HepG2 (cell line): ENCODE measurements around the gene FAM219A. TPM values are rescaled to one million over a fixed set of nuclear protein-coding genes. Genes with fewer than 3 reads are reported as not detected.

ENCODE experiments used
- CAMTA2 ChIP-seq: sonication (generic); formaldehyde crosslinking; IDR thresholded peaks from 2 replicates; pipeline ENCODE4 v1.4.0; 2020; ENCODE audit warnings: mild to moderate bottlenecking, missing genetic modification reagents, borderline replicate concordance
- CBX2 ChIP-seq, 2 experiments: fragments of 200-600 bp in 1 of 2; sonication (generic); formaldehyde crosslinking in 1 of 2; IDR thresholded peaks; 2 replicates each; pipeline versions ENCODE4 v1.7.0 to v1.8.1; 2018 to 2022; ENCODE audit warnings: low read depth in 2 of 2, low read length in 1 of 2, mild to moderate bottlenecking in 1 of 2, missing genetic modification reagents in 1 of 2
- CHCHD3 ChIP-seq: sonication (generic); formaldehyde crosslinking; IDR thresholded peaks from 2 replicates; pipeline ENCODE4 v1.8.0; 2022; ENCODE audit warnings: mild to moderate bottlenecking, missing genetic modification reagents, moderate library complexity
- FOXM1 ChIP-seq: sonication (generic); formaldehyde crosslinking; IDR thresholded peaks from 2 replicates; pipeline ENCODE4 v1.5.0; 2020; ENCODE audit warnings: missing genetic modification reagents
- HNF4A ChIP-seq: sonication (generic); formaldehyde crosslinking; IDR thresholded peaks from 2 replicates; pipeline ENCODE4 v1.4.0; 2020; ENCODE audit warnings: missing genetic modification reagents
- IRF2 ChIP-seq: IDR thresholded peaks from 2 replicates; pipeline ENCODE4 v1.6.1; 2018; ENCODE audit warnings: missing genetic modification reagents, missing compliant biosample characterization
- MEIS2 ChIP-seq: sonication (generic); formaldehyde crosslinking; IDR thresholded peaks from 2 replicates; pipeline ENCODE4 v1.9.0; 2021; ENCODE audit warnings: mild to moderate bottlenecking, missing genetic modification reagents
- MIXL1 ChIP-seq: IDR thresholded peaks from 2 replicates; pipeline ENCODE4 v1.6.1; 2016
- MXD4 ChIP-seq: IDR thresholded peaks from 2 replicates; pipeline ENCODE4 v1.6.1; 2016; ENCODE audit warnings: mild to moderate bottlenecking, missing biosample characterization, missing genetic modification reagents
- SMAD9 ChIP-seq: sonication (generic); formaldehyde crosslinking; IDR thresholded peaks from 2 replicates; pipeline ENCODE4 v1.5.1; 2020; ENCODE audit warnings: mild to moderate bottlenecking, missing genetic modification reagents
- TSC22D2 ChIP-seq: sonication (generic); formaldehyde crosslinking; IDR thresholded peaks from 2 replicates; pipeline ENCODE4 v1.5.1; 2020; ENCODE audit warnings: missing genetic modification reagents, mild to moderate bottlenecking, borderline replicate concordance
- ZFP36L2 ChIP-seq: sonication (generic); formaldehyde crosslinking; IDR thresholded peaks from 2 replicates; pipeline ENCODE4 v1.4.0; 2020; ENCODE audit warnings: missing genetic modification reagents
- ZKSCAN1 ChIP-seq: fragments of 150-350 bp; IDR thresholded peaks from 2 replicates; pipeline ENCODE4 v1.6.1; 2014; ENCODE audit warnings: low read length
- ZNF12 ChIP-seq: sonication (generic); formaldehyde crosslinking; IDR thresholded peaks from 2 replicates; pipeline ENCODE4 v1.5.0; 2020; ENCODE audit warnings: missing genetic modification reagents
- ZNF230 ChIP-seq: sonication (generic); formaldehyde crosslinking; IDR thresholded peaks from 2 replicates; pipeline ENCODE4 v1.4.0; 2020; ENCODE audit warnings: mild to moderate bottlenecking, missing genetic modification reagents
- ZNF253 ChIP-seq: sonication (generic); formaldehyde crosslinking; IDR thresholded peaks from 2 replicates; pipeline ENCODE4 v1.8.0; 2022; ENCODE audit warnings: mild to moderate bottlenecking, missing genetic modification reagents, borderline replicate concordance
- ZNF615 ChIP-seq: sonication (generic); formaldehyde crosslinking; IDR thresholded peaks from 2 replicates; pipeline ENCODE4 v1.5.0; 2020; ENCODE audit warnings: mild to moderate bottlenecking, missing genetic modification reagents, borderline replicate concordance
- ZNF660 ChIP-seq: sonication (generic); formaldehyde crosslinking; IDR thresholded peaks from 2 replicates; pipeline ENCODE4 v1.5.1; 2020; ENCODE audit warnings: mild to moderate bottlenecking, low read depth, missing genetic modification reagents, borderline replicate concordance
- ZNF720 ChIP-seq: sonication (generic); formaldehyde crosslinking; IDR thresholded peaks from 2 replicates; pipeline ENCODE4 v1.4.0; 2020; ENCODE audit warnings: missing genetic modification reagents
- ZNF746 ChIP-seq: sonication (generic); formaldehyde crosslinking; IDR thresholded peaks from 2 replicates; pipeline ENCODE4 v1.8.0; 2022; ENCODE audit warnings: mild to moderate bottlenecking, missing genetic modification reagents
- ZZZ3 ChIP-seq: sonication (generic); formaldehyde crosslinking; IDR thresholded peaks from 2 replicates; pipeline ENCODE4 v1.4.0; 2020; ENCODE audit warnings: missing genetic modification reagents, mild to moderate bottlenecking, borderline replicate concordance
- polyA plus RNA-seq, 8 experiments: library from polyadenylated mRNA; depleted of rRNA in 3 of 8; stranded (reverse) in 7 of 8; unstranded in 1 of 8; fragments of >200 nt; fragmentation: Illumina TruSeq in 4 of 8; extraction: Trizol in 4 of 8; gene quantifications; 2 replicates each; pipeline versions ENCODE4 v1.2.1 to v1.2.3, GENCODE V29; 2011 to 2016; ENCODE audit warnings: low read depth in 4 of 8, missing spikeins in 1 of 8, mixed read lengths in 1 of 8; ENCODE audit not compliant: insufficient read depth in 1 of 8
- total RNA-seq, 5 experiments: library from RNA; depleted of rRNA; stranded (reverse); fragments of >200 nt; fragmentation: Illumina TruSeq; extraction: Trizol; gene quantifications; 2 replicates each; pipeline ENCODE4 v1.2.3, GENCODE V29; 2016; ENCODE audit warnings: low read depth in 1 of 5
- TF ChIP-seq, protein P1 (sequence below): sonication (generic); formaldehyde crosslinking; IDR thresholded peaks from 2 replicates; pipeline ENCODE4 v1.8.1; 2023; ENCODE audit warnings: mild to moderate bottlenecking, inconsistent platforms, moderate library complexity, missing genetic modification reagents, borderline replicate concordance
- TF ChIP-seq, protein P2 (sequence below): sonication (generic); formaldehyde crosslinking; IDR thresholded peaks from 2 replicates; pipeline ENCODE4 v1.5.0; 2020; ENCODE audit warnings: mild to moderate bottlenecking, missing genetic modification reagents, moderate library complexity
- TF ChIP-seq, protein P3 (sequence below): sonication (generic); formaldehyde crosslinking; conservative IDR thresholded peaks from 2 replicates; pipeline ENCODE4 v1.4.0; 2020; ENCODE audit warnings: missing genetic modification reagents
- TF ChIP-seq, protein P4 (sequence below): sonication (generic); formaldehyde crosslinking; IDR thresholded peaks from 2 replicates; pipeline ENCODE4 v1.9.0; 2022; ENCODE audit warnings: missing genetic modification reagents, mild to moderate bottlenecking, borderline replicate concordance

The FAM219A gene
- total and polyA plus RNA-seq, 2 of the 13 experiments (the other 11 are each of a cell fraction or from before 2014, with no cell fraction given): 3.9 to 6.4 TPM

DNA sequence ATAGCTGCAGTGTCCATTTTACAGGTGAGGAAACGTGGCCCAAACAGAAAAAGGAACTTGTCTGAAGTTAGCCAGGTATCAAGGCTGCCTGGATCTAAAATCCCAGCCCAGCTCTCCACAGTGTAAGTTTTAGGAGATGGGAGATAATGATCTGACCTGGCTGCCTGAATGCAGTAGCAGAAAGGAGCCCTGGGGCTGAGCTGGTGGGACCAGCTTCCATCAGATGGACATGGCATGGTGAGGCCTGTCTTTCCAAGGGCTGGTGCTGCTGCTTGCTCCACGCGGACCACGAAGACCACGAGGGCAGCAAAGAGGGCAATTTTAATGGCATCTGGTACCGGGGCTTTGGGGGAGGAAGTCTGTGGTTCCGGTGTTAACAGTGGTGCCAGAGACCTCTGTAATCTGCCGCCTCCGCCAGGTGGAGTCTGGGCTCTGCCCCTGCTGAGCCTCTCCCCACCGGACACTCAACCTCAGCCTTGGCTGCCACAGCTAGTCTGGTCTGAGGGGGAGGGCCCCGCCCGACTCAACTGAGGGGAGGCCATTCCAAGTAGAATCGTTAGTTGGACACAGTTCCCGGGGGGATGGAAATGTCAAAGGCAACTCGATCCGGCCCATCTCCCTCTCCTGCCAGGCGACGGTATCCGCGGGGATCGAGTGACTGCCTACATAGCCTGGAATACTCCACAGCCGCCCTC lies 82.3 kb downstream of the FAM219A start (continued):
- TF ChIP-seq, protein P1, sequence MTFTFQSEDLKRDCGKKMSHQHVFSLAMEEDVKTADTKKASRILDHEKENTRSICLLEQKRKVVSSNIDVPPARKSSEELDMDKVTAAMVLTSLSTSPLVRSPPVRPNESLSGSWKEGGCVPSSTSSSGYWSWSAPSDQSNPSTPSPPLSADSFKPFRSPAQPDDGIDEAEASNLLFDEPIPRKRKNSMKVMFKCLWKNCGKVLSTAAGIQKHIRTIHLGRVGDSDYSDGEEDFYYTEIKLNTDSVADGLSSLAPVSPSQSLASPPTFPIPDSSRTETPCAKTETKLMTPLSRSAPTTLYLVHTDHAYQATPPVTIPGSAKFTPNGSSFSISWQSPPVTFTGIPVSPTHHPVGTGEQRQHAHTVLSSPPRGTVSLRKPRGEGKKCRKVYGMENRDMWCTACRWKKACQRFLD (CRISPR knock-in tag): no peak
- TF ChIP-seq ZKSCAN1 (no peak), TSC22D2 (CRISPR knock-in tag) (no peak), FOXM1 (CRISPR knock-in tag) (no peak), HNF4A (CRISPR knock-in tag) (no peak), ZNF660 (CRISPR knock-in tag) (no peak), ZNF12 (CRISPR knock-in tag) (no peak), IRF2 (CRISPR knock-in tag) (peak; percentile 15; the same call in 1 of the 2 replicates), MIXL1 (CRISPR knock-in tag) (no peak), CAMTA2 (CRISPR knock-in tag) (no peak), ZNF720 (no peak), CHCHD3 (no peak), MEIS2 (CRISPR knock-in tag) (no peak), ZNF230 (no peak), MXD4 (CRISPR knock-in tag) (no peak), ZNF615 (CRISPR knock-in tag) (no peak), SMAD9 (CRISPR knock-in tag) (no peak), ZZZ3 (CRISPR knock-in tag) (no peak), CBX2 (IDR thresholded peaks at IDR 0.05; ENCODE audit: low read depth, low read length) (no peak), CBX2 (CRISPR knock-in tag; IDR thresholded peaks at IDR 0.05; ENCODE audit: low read depth) (no peak), ZNF746 (peak; percentile 46; the same call in 1 of the 2 replicates), ZFP36L2 (CRISPR knock-in tag) (no peak), ZNF253 (CRISPR knock-in tag) (no peak)
- TF ChIP-seq, protein P2, sequence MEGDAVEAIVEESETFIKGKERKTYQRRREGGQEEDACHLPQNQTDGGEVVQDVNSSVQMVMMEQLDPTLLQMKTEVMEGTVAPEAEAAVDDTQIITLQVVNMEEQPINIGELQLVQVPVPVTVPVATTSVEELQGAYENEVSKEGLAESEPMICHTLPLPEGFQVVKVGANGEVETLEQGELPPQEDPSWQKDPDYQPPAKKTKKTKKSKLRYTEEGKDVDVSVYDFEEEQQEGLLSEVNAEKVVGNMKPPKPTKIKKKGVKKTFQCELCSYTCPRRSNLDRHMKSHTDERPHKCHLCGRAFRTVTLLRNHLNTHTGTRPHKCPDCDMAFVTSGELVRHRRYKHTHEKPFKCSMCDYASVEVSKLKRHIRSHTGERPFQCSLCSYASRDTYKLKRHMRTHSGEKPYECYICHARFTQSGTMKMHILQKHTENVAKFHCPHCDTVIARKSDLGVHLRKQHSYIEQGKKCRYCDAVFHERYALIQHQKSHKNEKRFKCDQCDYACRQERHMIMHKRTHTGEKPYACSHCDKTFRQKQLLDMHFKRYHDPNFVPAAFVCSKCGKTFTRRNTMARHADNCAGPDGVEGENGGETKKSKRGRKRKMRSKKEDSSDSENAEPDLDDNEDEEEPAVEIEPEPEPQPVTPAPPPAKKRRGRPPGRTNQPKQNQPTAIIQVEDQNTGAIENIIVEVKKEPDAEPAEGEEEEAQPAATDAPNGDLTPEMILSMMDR (CRISPR knock-in tag): peak; percentile 69
- TF ChIP-seq, protein P3, sequence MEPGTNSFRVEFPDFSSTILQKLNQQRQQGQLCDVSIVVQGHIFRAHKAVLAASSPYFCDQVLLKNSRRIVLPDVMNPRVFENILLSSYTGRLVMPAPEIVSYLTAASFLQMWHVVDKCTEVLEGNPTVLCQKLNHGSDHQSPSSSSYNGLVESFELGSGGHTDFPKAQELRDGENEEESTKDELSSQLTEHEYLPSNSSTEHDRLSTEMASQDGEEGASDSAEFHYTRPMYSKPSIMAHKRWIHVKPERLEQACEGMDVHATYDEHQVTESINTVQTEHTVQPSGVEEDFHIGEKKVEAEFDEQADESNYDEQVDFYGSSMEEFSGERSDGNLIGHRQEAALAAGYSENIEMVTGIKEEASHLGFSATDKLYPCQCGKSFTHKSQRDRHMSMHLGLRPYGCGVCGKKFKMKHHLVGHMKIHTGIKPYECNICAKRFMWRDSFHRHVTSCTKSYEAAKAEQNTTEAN (CRISPR knock-in tag): no peak
- TF ChIP-seq, protein P4, sequence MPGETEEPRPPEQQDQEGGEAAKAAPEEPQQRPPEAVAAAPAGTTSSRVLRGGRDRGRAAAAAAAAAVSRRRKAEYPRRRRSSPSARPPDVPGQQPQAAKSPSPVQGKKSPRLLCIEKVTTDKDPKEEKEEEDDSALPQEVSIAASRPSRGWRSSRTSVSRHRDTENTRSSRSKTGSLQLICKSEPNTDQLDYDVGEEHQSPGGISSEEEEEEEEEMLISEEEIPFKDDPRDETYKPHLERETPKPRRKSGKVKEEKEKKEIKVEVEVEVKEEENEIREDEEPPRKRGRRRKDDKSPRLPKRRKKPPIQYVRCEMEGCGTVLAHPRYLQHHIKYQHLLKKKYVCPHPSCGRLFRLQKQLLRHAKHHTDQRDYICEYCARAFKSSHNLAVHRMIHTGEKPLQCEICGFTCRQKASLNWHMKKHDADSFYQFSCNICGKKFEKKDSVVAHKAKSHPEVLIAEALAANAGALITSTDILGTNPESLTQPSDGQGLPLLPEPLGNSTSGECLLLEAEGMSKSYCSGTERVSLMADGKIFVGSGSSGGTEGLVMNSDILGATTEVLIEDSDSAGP (CRISPR knock-in tag): no peak
